Tibial artery (tissue), 4 donors: ENCODE data around the gene FCRL2.

ENCODE experiments used
- DNase-seq, 2 donors: peaks; one replicate each; pipeline ENCODE4 v3.0.0-alpha.2; 2019
- H3K27ac ChIP-seq, 2 donors: fragments of 200-600 bp; sonication (generic) in 1 of 2; 1 replicate in 1 of 2; 2 replicates in 1 of 2; pipeline ENCODE4 v1.5.1; 2018 to 2019; ENCODE audit warnings: mild to moderate bottlenecking in 1 of 2
- H3K27me3 ChIP-seq, 2 donors: fragments of 200-600 bp; sonication (generic) in 1 of 2; one replicate each; pipeline versions ENCODE4 v1.5.1 to v1.6.0; 2016 to 2019
- H3K36me3 ChIP-seq, 3 donors: fragments of 200-600 bp; sonication (generic) in 2 of 3; one replicate each; pipeline ENCODE4 v1.5.1; 2016 to 2019; ENCODE audit warnings: mild to moderate bottlenecking in 2 of 3
- H3K4me1 ChIP-seq, 4 donors: fragments of 200-600 bp; sonication (generic) in 2 of 4; 1 replicate in 3 of 4; 2 replicates in 1 of 4; pipeline ENCODE4 v1.5.1; 2016 to 2019
- H3K4me3 ChIP-seq, 2 donors: fragments of 200-600 bp; sonication (generic) in 1 of 2; 1 replicate in 1 of 2; 2 replicates in 1 of 2; pipeline ENCODE4 v1.5.1; 2018 to 2019; ENCODE audit warnings: mild to moderate bottlenecking in 2 of 2
- H3K9me3 ChIP-seq, 3 donors: fragments of 200-600 bp; sonication (generic) in 1 of 3; one replicate each; pipeline ENCODE4 v1.5.1; 2016 to 2019
- intact Hi-C: fragments of 100-400 bp; cut with DNase I; formaldehyde crosslinking; loops from one replicate; pipeline ENCODE4 v1.15.0; 2023; ENCODE audit warnings: low total_unique reads
- TF ChIP-seq, protein P1 (sequence below), 2 experiments: fragments of 200-600 bp in 1 of 2; fragments of 450-650 bp in 1 of 2; IDR thresholded peaks; one replicate each; pipeline ENCODE4 v1.5.1; 2017 to 2019; ENCODE audit warnings: antibody characterized with exemption in 2 of 2, mild to moderate bottlenecking in 1 of 2, moderate library complexity in 1 of 2

The FCRL2 gene

DNA sequence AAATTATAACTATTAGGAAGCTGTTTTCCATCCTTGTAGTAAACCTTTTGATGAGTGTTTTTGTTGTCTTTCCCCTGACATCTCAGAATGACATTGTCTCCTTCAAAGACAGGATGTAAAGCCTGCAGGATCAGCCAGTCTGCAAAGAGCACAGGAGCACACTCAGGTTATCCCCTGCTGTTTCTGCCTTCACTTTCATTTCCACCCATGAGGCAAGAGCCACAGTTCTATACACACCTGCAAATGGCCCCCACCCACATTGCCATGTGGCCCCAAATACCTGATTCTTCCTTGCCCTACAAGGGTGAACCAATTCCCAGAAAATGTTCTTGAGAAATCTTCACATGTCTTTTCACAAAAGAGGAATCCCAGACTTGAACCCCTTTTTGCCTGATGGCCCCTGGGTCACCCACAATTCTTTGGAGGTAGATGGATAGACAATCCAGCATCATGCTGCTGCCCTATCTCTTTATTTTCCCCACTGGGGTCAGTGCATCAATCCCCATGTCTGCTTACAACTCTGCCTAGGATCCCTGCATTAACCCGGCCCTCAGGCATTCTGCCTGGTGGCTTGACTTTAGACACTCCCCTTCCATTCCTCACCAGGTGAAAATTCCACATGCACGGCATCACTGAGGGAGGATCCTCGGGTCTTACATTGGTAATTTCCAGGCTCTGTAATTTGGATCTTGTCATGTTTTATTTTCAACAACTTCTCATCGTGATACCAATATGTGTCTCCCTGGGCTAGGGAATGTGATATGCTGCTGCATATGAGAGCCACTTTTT is 79.0 kb downstream of the FCRL2 start:
- no peak for DNase-seq
- no peaks in the 10 kb centered on the region for H3K27me3 ChIP-seq
- no peak overlapping the region for H3K4me3 ChIP-seq
- TF ChIP-seq, protein P1, sequence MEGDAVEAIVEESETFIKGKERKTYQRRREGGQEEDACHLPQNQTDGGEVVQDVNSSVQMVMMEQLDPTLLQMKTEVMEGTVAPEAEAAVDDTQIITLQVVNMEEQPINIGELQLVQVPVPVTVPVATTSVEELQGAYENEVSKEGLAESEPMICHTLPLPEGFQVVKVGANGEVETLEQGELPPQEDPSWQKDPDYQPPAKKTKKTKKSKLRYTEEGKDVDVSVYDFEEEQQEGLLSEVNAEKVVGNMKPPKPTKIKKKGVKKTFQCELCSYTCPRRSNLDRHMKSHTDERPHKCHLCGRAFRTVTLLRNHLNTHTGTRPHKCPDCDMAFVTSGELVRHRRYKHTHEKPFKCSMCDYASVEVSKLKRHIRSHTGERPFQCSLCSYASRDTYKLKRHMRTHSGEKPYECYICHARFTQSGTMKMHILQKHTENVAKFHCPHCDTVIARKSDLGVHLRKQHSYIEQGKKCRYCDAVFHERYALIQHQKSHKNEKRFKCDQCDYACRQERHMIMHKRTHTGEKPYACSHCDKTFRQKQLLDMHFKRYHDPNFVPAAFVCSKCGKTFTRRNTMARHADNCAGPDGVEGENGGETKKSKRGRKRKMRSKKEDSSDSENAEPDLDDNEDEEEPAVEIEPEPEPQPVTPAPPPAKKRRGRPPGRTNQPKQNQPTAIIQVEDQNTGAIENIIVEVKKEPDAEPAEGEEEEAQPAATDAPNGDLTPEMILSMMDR (IDR thresholded peaks at IDR 0.05) = no peak
- intact Hi-C loops = no loop called here
- H3K4me1 ChIP-seq = no peaks in the 10 kb centered on the region
- H3K9me3 ChIP-seq = no peaks in the 10 kb centered on the region
- H3K27ac ChIP-seq = no peak overlapping the region
- H3K36me3 ChIP-seq = no peaks in the 10 kb centered on the region

DNA sequence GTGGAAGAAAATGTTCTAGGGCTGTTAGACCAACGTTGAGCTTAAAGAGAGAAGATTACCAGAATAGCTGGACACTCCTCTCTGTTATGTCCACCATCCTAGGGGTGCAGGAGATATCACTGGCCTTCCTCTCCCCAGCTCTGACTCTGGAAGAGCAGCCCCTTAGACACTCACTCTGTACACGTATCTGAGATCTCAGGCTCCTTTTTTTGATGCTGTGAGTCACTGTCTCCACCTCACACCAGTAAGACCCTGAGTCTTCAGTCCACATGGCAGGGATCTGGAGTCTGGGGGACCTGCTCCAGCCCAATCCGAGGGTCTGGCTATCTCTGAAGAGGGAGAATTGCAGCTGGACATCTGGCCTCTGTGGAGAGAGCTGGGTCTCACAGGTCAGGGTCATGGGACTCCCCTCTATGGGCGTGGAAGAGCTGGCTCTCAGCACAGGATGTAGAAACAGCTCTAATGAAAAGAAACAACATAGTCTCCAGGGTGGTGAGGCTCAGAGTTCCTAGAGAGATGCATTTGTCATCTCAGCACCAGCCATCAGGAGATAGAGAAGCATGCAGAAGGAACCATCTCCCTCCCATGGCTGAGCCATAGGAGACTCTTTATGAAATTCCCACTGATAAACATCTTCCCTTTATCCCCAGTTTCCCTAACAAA is 79.8 kb downstream of the FCRL2 start:
- Histone ChIP-seq H3K27me3 (no peaks in the 10 kb centered on the region), H3K9me3 (no peaks in the 10 kb centered on the region), H3K4me3 (no peak overlapping the region), H3K36me3 (no peaks in the 10 kb centered on the region), H3K4me1 (no peaks in the 10 kb centered on the region), H3K27ac (no peak overlapping the region)
- DNase-seq = no peak
- TF ChIP-seq, protein P1 (IDR thresholded peaks at IDR 0.05) = no peak
- intact Hi-C loops = no loop called here
